Activated T-cell treated with anti-CD3 and anti-CD28 coated beads for 1 hour (primary cell): ENCODE measurements around the gene FOXO6.

ENCODE experiments used
- DNase-seq: peaks from one replicate; pipeline ENCODE4 v3.0.0-alpha.2; 2020; ENCODE audit warnings: low read depth

The FOXO6 gene

GRCh38 chr1:41425369-41425768 lies 64.1 kb downstream of the FOXO6 start:
- no peak for DNase-seq

GRCh38 chr1:41426201-41426890 lies 65.1 kb downstream of the FOXO6 start:
- no peak for DNase-seq

GRCh38 chr1:41427122-41427913 lies 66.1 kb downstream of the FOXO6 start:
- no peak for DNase-seq

GRCh38 chr1:41427916-41428737 lies 66.9 kb downstream of the FOXO6 start:
- no peak for DNase-seq

GRCh38 chr1:41428738-41429640 lies 67.8 kb downstream of the FOXO6 start:
- no peak for DNase-seq

- DNase-seq, result no peak
Measured at GRCh38 chr1:41429641-41430035, 68.4 kb downstream of the FOXO6 start.

GRCh38 chr1:41430069-41430468 lies 68.8 kb downstream of the FOXO6 start:
- DNase-seq, result no peak

GRCh38 chr1:41430582-41430981 lies 69.3 kb downstream of the FOXO6 start:
- no peak for DNase-seq

- DNase-seq, result no peak
Measured at GRCh38 chr1:41431490-41432350, 70.5 kb downstream of the FOXO6 start.
